KOPT-K1 (cell line): ENCODE results near the gene BCLAF1.
"Not testable (repeated sequence)": the region's sequence is repeated elsewhere in the genome, so short reads cannot be mapped to it uniquely, and the experiment has no call there.

Experiments used
- H3K27ac ChIP-seq: fragments of 200-600 bp; sonication (generic); 2 replicates; pipeline ENCODE4 v1.5.1; 2016; ENCODE audit warnings: antibody characterized with exemption, mild to moderate bottlenecking, low read depth, low read length; ENCODE audit not compliant: poor library complexity, severe bottlenecking
- H3K36me3 ChIP-seq: fragments of 200-600 bp; sonication (generic); 2 replicates; pipeline ENCODE4 v1.5.1; 2017; ENCODE audit warnings: antibody characterized with exemption, mild to moderate bottlenecking, low read length, moderate library complexity; ENCODE audit not compliant: insufficient read depth
- H3K9me3 ChIP-seq: fragments of 200-600 bp; sonication (generic); 2 replicates; pipeline ENCODE4 v1.5.1; 2017; ENCODE audit warnings: antibody characterized with exemption, low read length, mild to moderate bottlenecking; ENCODE audit not compliant: insufficient read depth, poor library complexity, severe bottlenecking

The BCLAF1 gene

DNA sequence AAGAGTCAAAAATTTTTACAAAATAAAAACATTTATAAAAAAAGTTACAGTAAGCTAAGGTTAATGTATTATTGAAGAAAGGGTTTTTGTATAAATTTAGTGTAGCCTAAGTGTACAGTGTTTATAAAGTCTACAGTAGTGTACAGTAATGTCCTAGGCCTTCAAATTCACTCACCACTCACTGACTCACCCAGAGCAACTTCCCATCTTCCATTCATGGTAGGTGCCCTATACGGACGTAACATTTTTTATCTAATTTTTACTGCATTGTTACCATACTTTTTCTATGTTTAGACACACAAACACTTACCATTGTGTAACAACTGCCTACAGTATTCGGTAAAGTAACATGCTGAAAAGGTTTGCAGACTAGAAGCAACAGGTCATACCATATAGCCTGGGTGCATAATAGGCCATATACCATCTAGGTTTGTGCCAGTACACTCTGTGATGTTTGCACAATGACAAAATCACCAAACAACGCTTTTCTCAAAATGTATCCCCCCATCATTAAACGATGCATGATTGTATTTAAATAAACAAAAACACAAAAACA lies 45.5 kb downstream of the BCLAF1 start:
- Histone ChIP-seq H3K36me3 (peaks cover 94% of the 10 kb centered on the region), H3K9me3 (no peaks in the 10 kb centered on the region), H3K27ac (no peak overlapping the region)

DNA sequence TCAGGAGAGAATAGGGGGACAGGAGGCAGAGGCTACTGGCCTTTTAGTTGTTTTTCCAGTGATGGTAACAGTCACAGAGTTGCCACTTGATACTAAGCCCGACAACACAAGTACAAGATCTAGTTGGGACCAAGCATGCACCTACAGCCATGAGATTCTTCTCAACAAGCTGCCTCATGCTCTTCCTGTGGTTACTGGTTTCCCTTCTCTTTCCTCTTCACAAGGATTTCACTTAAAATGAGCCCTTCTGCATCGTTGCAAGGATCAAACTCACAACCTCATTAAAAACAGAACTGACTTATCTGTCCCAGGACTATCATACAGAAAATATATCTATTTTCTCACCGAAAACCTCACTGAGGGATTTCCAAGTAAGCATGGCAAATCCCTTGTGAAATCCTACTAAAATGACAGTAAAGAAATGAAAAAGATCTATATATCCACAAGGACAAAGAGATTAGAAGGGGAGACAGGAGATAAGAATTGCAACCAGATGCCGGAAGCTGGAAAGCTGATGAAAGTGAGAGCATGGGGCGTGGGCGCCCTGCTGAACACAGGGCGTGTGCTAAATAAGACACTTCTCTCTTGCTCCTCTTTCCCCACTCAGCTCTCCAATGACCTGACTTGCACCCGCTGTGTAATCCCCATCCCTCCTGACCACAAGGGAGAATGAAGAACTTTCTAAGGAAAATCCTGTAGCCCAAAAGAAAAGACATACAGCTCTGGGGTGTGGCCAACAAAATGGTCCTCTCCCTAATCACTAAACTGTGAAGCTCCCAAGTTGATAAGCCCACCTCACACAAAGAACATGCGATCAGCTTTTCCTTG lies 53.0 kb downstream of the BCLAF1 start:
- H3K9me3 ChIP-seq: no peaks in the 10 kb centered on the region
- H3K27ac ChIP-seq: no peak overlapping the region
- H3K36me3 ChIP-seq: peaks cover 99% of the 10 kb centered on the region

DNA sequence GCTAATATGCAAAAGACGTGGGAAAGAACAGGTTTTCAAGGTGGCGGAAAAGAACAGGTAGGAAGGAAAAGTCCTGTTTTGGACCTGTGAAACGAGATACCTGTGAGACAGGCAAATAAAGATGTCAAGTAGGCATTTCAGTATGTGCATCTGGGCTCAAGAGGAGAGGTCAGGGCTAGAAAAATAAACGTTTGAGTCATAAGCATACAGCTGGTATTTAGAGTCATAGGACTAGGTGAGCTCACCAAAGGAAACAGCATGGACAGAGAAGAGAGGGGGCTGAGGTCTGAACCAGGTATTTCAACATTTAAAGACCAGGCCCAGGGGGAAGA lies 54.4 kb downstream of the BCLAF1 start:
- Histone ChIP-seq H3K9me3 (no peaks in the 10 kb centered on the region), H3K27ac (no peak overlapping the region), H3K36me3 (peaks cover 99% of the 10 kb centered on the region)

DNA sequence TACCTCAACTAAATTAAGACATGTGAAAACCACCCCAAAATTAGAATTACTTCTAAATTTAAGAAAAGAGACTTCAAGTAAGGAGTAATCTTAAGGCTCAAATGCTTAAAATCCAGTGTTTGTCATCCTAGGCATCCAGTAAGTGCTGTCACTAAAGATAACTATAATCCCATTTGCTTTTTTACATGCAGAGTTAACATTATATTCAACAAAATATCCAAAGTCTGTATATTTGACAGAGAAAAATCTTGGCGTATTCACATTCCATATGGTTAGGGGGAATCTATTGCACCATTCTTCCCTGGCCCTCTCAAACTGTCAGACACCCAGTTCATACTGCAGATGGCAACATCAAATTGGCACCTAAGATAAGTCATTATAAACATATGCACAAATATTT lies 56.9 kb downstream of the BCLAF1 start:
- Histone ChIP-seq H3K27ac (no peak overlapping the region), H3K9me3 (no peaks in the 10 kb centered on the region), H3K36me3 (peaks cover 82% of the 10 kb centered on the region)

DNA sequence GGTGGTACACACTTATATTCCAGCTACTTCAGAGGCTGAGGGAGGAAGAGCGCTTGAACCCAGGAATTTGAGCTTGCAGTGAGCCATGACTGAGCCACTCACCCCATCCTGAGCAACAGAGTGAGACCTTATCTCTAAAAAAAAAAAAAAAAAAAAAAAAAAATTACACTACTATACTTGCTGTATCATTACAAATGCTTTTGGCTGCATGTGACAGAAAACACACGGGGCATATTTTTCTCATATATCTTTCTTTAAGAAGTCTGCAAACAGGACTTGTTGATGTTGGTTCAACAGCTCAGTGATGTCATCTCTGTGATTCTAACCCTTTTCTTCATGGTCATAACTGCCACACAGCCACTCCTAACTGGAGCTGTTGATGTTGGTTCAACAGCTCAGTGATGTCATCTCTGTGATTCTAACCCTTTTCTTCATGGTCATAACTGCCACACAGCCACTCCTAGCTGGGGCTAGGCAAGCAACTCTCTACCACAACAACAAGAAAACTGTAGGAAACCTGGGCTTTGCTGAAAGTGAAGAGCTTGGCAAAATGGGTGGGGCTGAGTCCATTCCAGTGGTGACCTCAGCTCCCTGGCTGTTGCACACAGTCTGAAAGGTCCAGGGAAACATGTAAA lies 59.3 kb downstream of the BCLAF1 start:
- H3K36me3 ChIP-seq: peaks cover 58% of the 10 kb centered on the region
- H3K9me3 ChIP-seq: no peaks in the 10 kb centered on the region
- H3K27ac ChIP-seq: no peak overlapping the region

DNA sequence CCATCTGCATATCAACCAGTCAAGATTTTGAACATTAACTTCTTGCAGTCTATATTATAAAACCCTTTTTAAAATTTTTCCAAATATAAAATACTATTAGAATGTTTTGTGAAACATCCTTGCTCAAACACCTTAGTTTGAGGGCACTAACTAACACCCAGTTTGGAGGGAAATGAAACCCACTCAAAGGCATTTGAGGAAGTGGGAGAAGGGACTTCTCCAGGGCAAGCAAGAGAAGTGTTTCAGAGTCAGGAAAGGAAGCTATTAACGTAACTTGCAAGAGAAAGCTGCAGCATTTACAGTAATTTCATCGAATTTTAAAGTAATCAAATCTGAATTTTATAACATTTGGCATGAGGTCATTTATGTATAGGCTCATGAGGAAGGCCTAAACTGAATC lies 60.8 kb downstream of the BCLAF1 start:
- H3K27ac ChIP-seq: no peak overlapping the region
- peaks cover 43% of the 10 kb centered on the region for H3K36me3 ChIP-seq
- H3K9me3 ChIP-seq: no peaks in the 10 kb centered on the region

DNA sequence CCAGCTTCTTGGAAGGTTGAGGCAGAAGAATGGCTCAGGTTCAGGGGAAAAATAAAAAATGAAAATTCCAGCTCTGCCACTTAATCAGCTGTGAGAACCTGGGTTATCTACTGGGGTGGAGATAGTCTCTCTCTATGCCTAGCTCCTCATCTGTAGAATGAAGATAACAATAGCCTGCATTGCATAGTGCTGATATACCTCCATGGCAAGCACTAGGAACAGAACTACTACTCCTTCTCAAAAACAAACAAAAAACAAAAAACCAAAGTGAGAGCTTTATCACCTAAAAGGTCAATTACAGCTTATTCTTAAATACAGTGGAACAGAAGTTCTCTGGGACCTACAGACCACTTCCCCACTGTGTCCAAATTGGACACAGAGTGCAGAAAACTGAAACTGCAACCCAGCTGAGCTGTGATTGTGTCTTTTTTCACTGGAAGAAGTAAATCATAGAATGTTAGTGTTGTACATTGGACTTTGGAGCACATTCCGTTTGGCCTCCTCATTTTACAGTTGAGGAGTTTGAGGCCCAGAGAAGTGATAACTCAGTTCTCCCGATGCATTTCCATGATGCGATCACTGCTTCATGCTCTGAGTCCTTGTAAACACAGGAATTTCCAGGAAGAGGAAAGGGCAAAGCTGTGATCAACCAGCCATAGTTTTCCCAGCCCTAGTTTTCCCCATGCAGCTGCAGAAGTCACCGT lies 62.8 kb downstream of the BCLAF1 start:
- H3K36me3 ChIP-seq: peaks cover 23% of the 10 kb centered on the region
- no peaks in the 10 kb centered on the region for H3K9me3 ChIP-seq
- H3K27ac ChIP-seq: no peak overlapping the region

DNA sequence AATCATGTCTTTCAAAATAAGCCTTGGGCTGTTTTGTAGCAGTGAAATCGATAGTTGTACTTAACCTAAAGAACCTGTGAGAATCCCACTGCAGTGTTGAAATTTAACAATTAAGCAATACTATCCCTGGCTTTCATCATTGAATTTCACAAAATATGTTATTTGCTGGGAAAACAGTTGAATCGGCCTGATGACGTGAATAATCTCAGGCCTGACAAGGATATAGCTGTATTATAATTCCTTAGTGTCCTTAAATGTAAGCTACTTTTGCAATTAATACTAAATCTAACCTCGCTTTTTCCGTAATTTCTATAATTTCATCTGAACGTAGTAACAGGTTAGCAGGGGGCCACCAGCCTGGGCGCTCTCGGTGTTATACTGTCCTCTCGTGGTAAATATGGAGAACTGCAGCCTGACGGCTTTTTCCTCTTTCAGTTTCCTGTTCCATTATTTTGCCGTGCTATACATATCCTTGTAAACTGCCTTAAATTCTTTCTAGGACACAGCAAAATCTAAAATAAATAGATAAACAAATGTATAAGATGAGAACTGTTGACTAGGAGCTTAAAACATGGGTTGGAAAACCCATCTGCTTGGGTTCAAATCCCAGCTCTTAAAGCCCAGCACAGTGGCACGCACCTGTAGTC lies 63.5 kb downstream of the BCLAF1 start:
- H3K36me3 ChIP-seq: peaks cover 17% of the 10 kb centered on the region
- no peak overlapping the region for H3K27ac ChIP-seq
- H3K9me3 ChIP-seq: no peaks in the 10 kb centered on the region

- H3K27ac ChIP-seq: no peak overlapping the region
- peaks cover 10% of the 10 kb centered on the region for H3K36me3 ChIP-seq
- no peaks in the 10 kb centered on the region for H3K9me3 ChIP-seq
These were observed 64.2 kb downstream of the BCLAF1 start for GRCh38 chr6:136225496-136225895.

- H3K27ac ChIP-seq, H3K9me3 ChIP-seq, H3K36me3 ChIP-seq: not testable (repeated sequence)
These were observed 64.7 kb downstream of the BCLAF1 start for GRCh38 chr6:136224974-136225373.

DNA sequence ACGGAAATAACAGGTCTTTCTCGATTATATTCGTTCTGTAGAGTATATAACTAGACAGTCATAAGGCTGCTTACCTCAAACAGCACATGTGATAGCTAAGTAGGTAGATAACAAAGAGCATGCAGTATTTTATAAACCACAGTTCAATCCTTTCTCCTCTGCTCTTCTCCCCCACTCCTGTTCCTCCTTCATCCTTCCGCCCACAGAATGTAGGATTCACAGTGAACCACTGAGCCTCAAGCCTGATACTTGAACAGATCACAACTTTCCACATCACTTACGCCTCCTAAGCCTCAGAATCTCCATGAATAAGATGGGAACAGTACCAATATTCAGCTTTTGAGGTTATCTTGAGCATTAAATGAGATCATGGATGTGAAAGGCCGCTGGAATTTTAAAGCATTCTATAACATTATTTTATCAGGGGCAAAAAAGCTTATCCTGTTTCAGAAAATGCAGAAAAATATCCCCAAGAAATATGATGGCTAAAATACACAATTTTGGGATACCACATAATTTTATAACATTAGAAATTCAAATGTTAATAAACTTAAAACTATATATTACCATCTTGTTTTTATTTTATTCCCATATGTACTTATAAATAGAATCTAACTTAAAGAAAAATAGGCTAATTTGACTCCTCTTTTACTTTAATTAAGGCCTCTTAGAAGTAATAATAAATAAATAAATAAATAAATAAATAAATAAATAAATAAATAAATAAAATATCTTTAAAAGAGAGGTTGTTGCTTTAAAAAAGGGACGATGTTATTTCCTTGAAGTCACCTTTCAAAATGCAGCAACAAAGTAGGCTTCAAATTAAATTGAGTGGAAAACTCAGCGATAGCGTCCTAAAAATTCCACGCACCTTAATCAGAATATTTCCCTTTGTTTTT lies 72.9 kb downstream of the BCLAF1 start:
- Histone ChIP-seq H3K9me3 (no peaks in the 10 kb centered on the region), H3K27ac (no peak overlapping the region), H3K36me3 (no peaks in the 10 kb centered on the region)

DNA sequence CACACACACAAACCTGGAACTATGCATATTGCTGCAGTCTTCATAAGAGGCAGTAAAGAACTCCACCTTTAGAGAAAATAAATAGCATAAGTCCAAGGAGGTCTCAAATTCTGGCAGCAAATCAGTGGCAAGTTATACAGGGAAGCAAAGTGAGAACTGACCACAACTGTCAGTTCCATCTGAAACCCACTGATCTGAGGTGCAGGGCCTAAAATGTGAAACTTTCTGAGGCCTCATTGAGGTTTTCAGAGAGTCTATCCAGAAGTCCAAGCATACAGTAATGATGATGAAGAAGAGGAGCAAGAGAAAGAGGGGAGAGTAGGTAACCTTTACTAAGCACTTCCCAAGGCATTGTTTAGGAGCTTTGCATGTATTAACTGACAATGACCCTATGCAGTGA lies 75.8 kb downstream of the BCLAF1 start:
- Histone ChIP-seq H3K36me3 (no peaks in the 10 kb centered on the region), H3K9me3 (no peaks in the 10 kb centered on the region), H3K27ac (no peak overlapping the region)

DNA sequence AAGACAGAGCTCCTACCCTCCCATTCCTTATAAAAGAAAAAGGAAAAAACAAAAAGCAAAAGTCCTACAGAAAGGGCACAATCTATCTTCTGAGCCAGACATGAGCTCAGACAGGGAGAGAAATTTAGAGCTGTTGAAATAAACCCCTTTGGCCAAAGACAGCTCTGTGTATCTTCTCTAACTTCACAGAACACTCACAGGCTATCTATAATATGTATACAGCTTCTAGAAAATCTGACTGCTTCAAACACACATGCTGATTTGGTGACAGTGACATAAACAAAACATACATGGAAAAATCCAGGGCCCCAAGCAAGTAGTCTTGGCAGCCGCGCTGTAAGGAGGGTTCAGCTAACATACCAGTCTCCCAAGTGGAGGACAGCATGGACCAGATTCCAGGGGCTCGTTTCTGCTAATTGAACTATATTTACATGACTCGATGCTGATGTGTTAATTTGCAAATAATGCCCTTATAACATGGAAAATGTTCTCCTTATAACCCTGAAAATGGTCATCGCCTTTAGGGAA lies 76.6 kb downstream of the BCLAF1 start:
- Histone ChIP-seq H3K27ac (no peak overlapping the region), H3K36me3 (no peaks in the 10 kb centered on the region)

GRCh38 chr6:136212608-136213007 lies 77.0 kb downstream of the BCLAF1 start:
- no peaks in the 10 kb centered on the region for H3K9me3 ChIP-seq
- H3K36me3 ChIP-seq: no peaks in the 10 kb centered on the region
- no peak overlapping the region for H3K27ac ChIP-seq

More for the DNA sequence above, 76.6 kb downstream of the BCLAF1 start:
- no peaks in the 10 kb centered on the region for H3K9me3 ChIP-seq
